Karpas-422 (cell line): ENCODE measurements around the gene KCTD6. TPM values are rescaled to one million over a fixed set of nuclear protein-coding genes. Genes with fewer than 3 reads are reported as not detected.

Experiments
- DNase-seq: peaks from one replicate; pipeline ENCODE4 v3.0.0-alpha.2; 2015
- H2AFZ ChIP-seq: fragments of 200-600 bp; sonication (generic); 2 replicates; pipeline ENCODE4 v1.6.1; 2014; ENCODE audit warnings: antibody characterized with exemption, low read length, mixed read lengths
- H3K27ac ChIP-seq: fragments of 200-600 bp; sonication (generic); 2 replicates; pipeline ENCODE4 v1.5.1; 2014; ENCODE audit warnings: mild to moderate bottlenecking, low read length, moderate library complexity
- H3K27me3 ChIP-seq: fragments of 200-600 bp; sonication (generic); 2 replicates; pipeline ENCODE4 v1.6.1; 2014; ENCODE audit warnings: low read length, mixed read lengths
- H3K36me3 ChIP-seq: fragments of 200-600 bp; sonication (generic); 2 replicates; pipeline ENCODE4 v1.6.1; 2014; ENCODE audit warnings: low read length, mixed read lengths; ENCODE audit not compliant: insufficient read depth
- H3K4me1 ChIP-seq: fragments of 200-600 bp; sonication (generic); 2 replicates; pipeline ENCODE4 v1.6.1; 2014; ENCODE audit warnings: mild to moderate bottlenecking, low read length, mixed read lengths
- H3K4me2 ChIP-seq: fragments of 200-600 bp; sonication (generic); 2 replicates; pipeline ENCODE4 v1.6.1; 2014; ENCODE audit warnings: low read length, low read depth, mild to moderate bottlenecking; ENCODE audit not compliant: poor library complexity, severe bottlenecking
- H3K4me3 ChIP-seq: fragments of 200-600 bp; sonication (generic); 2 replicates; pipeline ENCODE4 v1.5.1; 2014; ENCODE audit warnings: mild to moderate bottlenecking, antibody characterized with exemption, low read length, mixed read lengths
- H3K79me2 ChIP-seq: fragments of 200-600 bp; sonication (generic); 2 replicates; pipeline ENCODE4 v1.6.1; 2014; ENCODE audit warnings: mild to moderate bottlenecking, low read length, mixed read lengths
- H3K9ac ChIP-seq: fragments of 200-600 bp; sonication (generic); 2 replicates; pipeline ENCODE4 v1.6.0; 2014; ENCODE audit warnings: low read length
- H3K9me2 ChIP-seq: fragments of 200-600 bp; sonication (generic), shearing (Covaris generic); replicated peaks from 2 replicates; pipeline ENCODE4 v1.6.0; 2014; ENCODE audit warnings: mild to moderate bottlenecking, low read length, moderate library complexity; ENCODE audit not compliant: insufficient read depth
- H3K9me3 ChIP-seq: fragments of 300-700, 200-600 bp; sonication (generic); 2 replicates; pipeline ENCODE4 v1.6.1; 2014; ENCODE audit warnings: low read length, mixed read lengths
- H4K20me1 ChIP-seq: fragments of 200-600 bp; sonication (generic); 2 replicates; pipeline ENCODE4 v1.6.1; 2014; ENCODE audit warnings: mild to moderate bottlenecking, antibody characterized with exemption, low read length, low read depth; ENCODE audit not compliant: insufficient read depth
- total RNA-seq: library from RNA; depleted of rRNA; stranded (reverse); fragments of >200 nt; shearing (Covaris generic); gene quantifications from 2 replicates; pipeline ENCODE4 v1.2.3, GENCODE V29; 2014; ENCODE audit warnings: low replicate concordance

Gene KCTD6
- total RNA-seq, 1 experiment from 2014 or later, result 17.9 TPM

DNA sequence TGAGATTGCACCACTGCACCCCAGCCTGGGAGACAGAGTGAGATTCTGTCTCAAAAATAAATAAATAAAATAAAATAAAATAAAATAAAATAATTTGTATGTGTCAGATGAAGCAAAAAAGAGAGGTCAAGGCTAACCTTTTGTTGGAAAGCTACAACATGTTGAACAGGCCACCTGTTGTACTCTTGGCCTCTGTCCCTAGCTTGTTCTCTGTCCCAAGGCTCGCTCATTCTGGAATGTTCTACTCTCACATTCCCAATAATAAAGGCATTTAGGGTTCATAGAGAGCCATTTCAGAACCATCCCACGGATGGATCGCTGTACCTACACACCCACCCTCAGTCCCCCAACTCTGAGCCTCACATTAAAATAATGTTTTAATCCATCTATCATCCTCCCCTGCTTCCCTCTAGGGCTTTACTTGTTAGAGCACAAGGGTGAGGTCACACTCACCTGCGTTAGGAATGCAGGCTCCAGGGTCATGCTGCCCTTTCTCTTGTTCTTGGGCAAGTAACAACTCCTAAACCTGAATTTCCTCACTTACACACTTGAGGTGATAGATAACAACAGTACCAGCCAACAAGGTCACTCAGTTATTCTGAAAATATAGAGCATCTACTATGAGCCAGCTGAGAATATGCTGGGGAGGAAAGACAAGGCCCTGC lies 24.9 kb upstream of the KCTD6 start:
- no peaks in the 10 kb centered on the region for H4K20me1 ChIP-seq
- H3K9me2 ChIP-seq, result no peaks in the 10 kb centered on the region
- H3K27ac ChIP-seq, result no peak overlapping the region
- no peaks in the 10 kb centered on the region for H3K79me2 ChIP-seq
- no peaks in the 10 kb centered on the region for H3K9me3 ChIP-seq
- no peak overlapping the region for H3K4me3 ChIP-seq
- H3K9ac ChIP-seq, result no peak overlapping the region
- H3K27me3 ChIP-seq, result no peaks in the 10 kb centered on the region
- peaks cover 15% of the 10 kb centered on the region for H3K4me1 ChIP-seq
- H3K4me2 ChIP-seq, result no peak overlapping the region
- no peaks in the 10 kb centered on the region for H3K36me3 ChIP-seq
- H2AFZ ChIP-seq, result no peak overlapping the region
- DNase-seq, result no peak

DNA sequence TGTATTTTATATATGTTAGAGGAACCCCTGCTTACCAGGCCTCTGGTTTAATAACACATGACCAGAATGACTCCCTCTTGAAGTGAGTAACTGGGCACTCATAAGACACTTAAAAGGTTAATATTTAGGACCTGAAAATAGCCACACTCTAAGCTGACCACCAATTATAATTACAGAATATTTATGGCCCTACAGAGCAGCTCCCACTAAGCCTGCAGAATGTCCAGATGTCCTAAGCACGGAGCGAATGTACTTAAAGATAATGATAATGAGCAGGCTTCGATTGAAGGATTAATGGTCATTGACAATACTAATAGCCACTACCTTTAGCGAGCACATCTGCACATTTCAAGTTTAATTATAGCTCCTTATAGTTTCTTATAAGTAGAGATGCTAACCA lies 22.8 kb upstream of the KCTD6 start:
- Histone ChIP-seq H3K27ac (no peak overlapping the region), H3K27me3 (no peaks in the 10 kb centered on the region), H3K9me2 (no peaks in the 10 kb centered on the region), H3K36me3 (no peaks in the 10 kb centered on the region), H3K9ac (no peak overlapping the region), H3K4me3 (no peak overlapping the region), H3K4me2 (no peak overlapping the region), H3K4me1 (peaks cover 5% of the 10 kb centered on the region), H4K20me1 (no peaks in the 10 kb centered on the region), H2AFZ (no peak overlapping the region), H3K79me2 (no peaks in the 10 kb centered on the region), H3K9me3 (no peaks in the 10 kb centered on the region)
- DNase-seq, result no peak

DNA sequence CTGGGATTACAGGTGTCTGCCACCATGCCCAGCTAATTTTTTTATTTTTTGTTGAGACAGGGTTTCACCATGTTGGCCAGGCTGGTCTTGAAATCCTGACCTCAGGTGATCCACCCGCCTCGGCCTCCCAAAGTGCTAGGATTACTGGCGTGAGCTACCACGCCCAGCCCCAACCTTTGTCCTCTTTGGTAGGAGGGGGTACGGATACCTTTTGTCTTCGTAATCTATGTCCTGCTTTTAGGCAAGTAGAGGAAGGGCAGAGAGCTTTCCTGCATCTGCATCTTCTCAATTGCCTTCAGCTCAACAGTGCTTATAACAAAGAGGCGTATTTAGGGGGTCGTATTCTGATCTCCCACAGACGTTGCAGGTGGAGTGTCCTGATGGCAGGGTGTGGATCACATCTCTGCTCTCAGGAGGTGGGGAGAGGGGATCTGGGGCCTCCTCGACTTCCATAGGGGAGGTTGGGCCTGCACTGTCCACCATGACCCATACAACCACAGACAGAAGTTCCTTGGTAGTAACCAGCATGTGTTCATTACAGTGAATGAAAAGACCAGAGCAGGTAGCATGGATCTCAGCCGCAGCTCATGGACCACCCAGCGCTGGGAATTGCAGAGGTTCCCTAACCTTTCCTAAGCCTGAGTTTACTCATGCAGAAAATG lies 21.4 kb upstream of the KCTD6 start:
- H3K4me1 ChIP-seq, result peaks cover 15% of the 10 kb centered on the region
- no peaks in the 10 kb centered on the region for H3K27me3 ChIP-seq
- no peaks in the 10 kb centered on the region for H3K9me2 ChIP-seq
- DNase-seq, result no peak
- H3K36me3 ChIP-seq, result no peaks in the 10 kb centered on the region
- no peak overlapping the region for H3K4me3 ChIP-seq
- H4K20me1 ChIP-seq, result no peaks in the 10 kb centered on the region
- no peak overlapping the region for H3K9ac ChIP-seq
- no peak overlapping the region for H3K4me2 ChIP-seq
- no peaks in the 10 kb centered on the region for H3K9me3 ChIP-seq
- H3K27ac ChIP-seq, result no peak overlapping the region
- no peaks in the 10 kb centered on the region for H3K79me2 ChIP-seq
- no peak overlapping the region for H2AFZ ChIP-seq

DNA sequence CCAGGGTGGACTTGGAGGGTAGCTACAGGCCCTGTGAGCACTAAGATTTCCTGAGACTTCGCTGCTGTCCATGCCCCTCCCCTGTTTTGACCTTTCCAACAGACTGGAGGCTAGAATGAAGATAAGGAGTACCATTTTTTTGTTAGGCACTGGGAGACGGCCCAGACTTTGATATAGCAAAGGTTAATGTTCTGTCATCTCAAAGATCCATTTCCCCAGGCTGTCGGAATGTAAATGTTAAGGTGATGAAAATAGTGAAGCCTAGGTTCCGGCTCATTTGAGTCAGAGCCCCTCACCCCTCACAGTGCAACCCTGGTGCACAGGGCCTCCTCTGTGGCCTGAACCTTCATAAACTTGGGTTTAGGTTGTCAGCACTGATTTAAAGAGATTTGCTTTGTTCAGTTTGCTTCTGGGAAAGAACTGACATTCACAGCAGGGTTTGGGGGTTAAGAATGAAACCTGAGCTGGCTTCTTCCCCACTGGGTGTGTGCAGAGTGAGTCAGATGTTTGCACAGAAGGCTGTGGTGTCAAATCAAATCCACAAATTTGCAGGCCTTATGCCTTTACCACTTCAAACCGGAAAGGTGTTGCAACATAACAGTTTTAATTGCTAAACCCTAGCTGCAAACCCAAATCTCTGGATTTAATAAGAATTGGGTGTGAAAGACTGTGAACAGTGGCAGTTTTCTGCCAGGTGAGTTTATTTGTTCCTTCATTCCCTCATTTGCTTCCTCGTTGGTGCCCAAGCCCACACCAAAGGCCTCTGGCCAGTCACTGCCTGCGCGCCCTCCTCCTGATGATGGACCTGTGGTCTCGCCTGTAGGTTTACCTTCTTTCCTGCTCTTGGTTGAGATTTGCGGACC lies 20.6 kb upstream of the KCTD6 start:
- Histone ChIP-seq H3K79me2 (no peaks in the 10 kb centered on the region), H3K4me1 (peaks cover 20% of the 10 kb centered on the region), H2AFZ (no peak overlapping the region), H3K27me3 (no peaks in the 10 kb centered on the region), H3K9ac (no peak overlapping the region), H3K27ac (no peak overlapping the region), H4K20me1 (no peaks in the 10 kb centered on the region), H3K9me3 (no peaks in the 10 kb centered on the region), H3K36me3 (no peaks in the 10 kb centered on the region), H3K4me2 (no peak overlapping the region), H3K9me2 (no peaks in the 10 kb centered on the region), H3K4me3 (no peak overlapping the region)
- no peak for DNase-seq

DNA sequence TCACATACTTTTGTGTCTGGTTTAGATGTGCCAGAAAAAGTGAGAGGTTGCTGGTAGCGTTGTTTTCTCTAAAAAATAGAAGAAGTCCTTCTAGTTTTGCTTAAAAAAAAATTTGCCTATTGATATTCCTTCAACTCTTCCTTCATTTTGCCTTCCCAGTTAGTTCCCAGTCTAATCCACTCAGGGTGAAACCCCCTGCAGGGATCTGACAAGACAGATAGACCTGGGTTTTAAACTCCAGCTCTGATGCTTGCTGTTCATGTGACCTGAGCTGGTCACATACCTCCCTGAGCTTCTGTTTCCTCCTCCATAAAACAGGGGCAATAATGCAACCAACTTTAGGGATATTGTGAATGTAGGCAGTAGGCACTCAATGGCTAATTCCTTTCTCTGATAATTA lies 18.6 kb upstream of the KCTD6 start:
- H4K20me1 ChIP-seq, result no peaks in the 10 kb centered on the region
- no peaks in the 10 kb centered on the region for H3K79me2 ChIP-seq
- H2AFZ ChIP-seq, result no peak overlapping the region

DNA sequence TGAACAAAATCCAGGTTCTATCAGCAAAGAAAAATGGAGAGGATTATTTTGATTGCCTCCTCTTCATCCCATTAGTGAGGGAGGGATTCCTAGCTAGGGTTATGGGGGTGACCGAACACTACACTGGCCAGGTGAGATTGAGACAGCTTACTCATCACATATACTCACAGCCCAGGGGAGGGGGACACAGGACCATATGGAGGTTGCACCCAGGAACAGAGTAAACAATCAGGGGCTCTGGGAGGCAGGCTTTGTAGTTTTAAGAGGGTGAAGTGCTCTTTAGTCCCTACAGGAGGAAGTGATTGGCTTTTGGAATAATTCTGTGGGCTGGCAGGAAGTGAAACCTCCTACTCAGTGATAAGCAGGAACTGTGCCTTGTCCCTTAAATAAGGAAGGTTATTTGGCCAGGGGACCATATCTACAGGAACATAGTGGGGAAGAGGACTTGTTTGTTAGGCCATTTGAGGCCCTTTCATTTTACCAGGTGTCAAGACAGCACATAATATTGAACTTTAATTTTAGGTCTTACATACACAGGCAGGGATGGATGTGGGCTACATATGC lies 17.5 kb upstream of the KCTD6 start:
- H3K9me2 ChIP-seq, result no peaks in the 10 kb centered on the region
- H4K20me1 ChIP-seq, result no peaks in the 10 kb centered on the region
- no peaks in the 10 kb centered on the region for H3K36me3 ChIP-seq
- H3K4me3 ChIP-seq, result no peak overlapping the region; the same call in 1 of the 2 replicates
- DNase-seq, result peak; percentile 69
- peak overlapping the region; percentile 30 for H3K9ac ChIP-seq
- H3K4me2 ChIP-seq, result peak overlapping the region; percentile 61
- H3K9me3 ChIP-seq, result no peaks in the 10 kb centered on the region
- no peak overlapping the region for H3K27ac ChIP-seq
- no peak overlapping the region for H2AFZ ChIP-seq
- H3K79me2 ChIP-seq, result no peaks in the 10 kb centered on the region
- H3K4me1 ChIP-seq, result peaks cover 20% of the 10 kb centered on the region
- H3K27me3 ChIP-seq, result no peaks in the 10 kb centered on the region

More for the DNA sequence above, 18.6 kb upstream of the KCTD6 start:
- no peaks in the 10 kb centered on the region for H3K27me3 ChIP-seq
- no peak for DNase-seq
- no peak overlapping the region for H3K4me2 ChIP-seq
- peaks cover 20% of the 10 kb centered on the region for H3K4me1 ChIP-seq
- H3K9me2 ChIP-seq, result no peaks in the 10 kb centered on the region
- H3K9ac ChIP-seq, result no peak overlapping the region
- no peak overlapping the region for H3K27ac ChIP-seq
- no peak overlapping the region for H3K4me3 ChIP-seq
- H3K36me3 ChIP-seq, result no peaks in the 10 kb centered on the region
- H3K9me3 ChIP-seq, result no peaks in the 10 kb centered on the region

DNA sequence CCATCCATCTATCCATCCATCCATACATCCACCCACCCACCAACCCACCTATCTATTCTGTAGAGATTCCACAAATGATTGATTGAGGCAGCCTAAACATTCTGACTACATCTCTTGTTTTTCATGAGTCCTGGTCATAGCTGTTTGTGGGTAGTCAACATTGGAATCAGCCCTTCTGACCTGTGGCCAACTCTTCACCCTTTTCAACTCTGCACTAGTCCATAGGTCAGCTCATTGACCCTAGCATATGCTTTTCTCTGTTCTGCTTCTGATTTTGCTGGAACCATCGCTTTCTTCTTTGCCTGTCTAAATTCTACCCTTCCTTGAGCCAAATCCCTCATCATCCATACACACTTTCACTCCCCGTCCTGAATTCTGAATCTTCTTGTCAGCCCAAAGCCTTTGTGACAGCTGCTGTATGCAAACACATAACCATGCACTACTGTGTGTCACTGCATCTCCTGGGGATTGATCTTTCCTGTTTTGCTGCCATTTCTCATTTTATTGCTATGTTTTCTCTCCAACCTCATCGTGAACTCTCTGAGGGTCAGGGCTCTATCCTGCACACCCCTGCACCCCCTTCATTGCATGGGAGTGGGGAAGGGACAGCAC lies 16.8 kb upstream of the KCTD6 start:
- Histone ChIP-seq H4K20me1 (no peaks in the 10 kb centered on the region), H3K79me2 (no peaks in the 10 kb centered on the region), H3K27ac (no peak overlapping the region), H3K4me2 (peak overlapping the region; percentile 61), H3K9me2 (no peaks in the 10 kb centered on the region), H3K4me3 (peak overlapping the region; percentile 31; the same call in 1 of the 2 replicates), H3K27me3 (no peaks in the 10 kb centered on the region), H3K9me3 (no peaks in the 10 kb centered on the region), H3K36me3 (no peaks in the 10 kb centered on the region), H3K4me1 (peaks cover 20% of the 10 kb centered on the region), H2AFZ (peak overlapping the region; percentile 51; the same call in 1 of the 2 replicates), H3K9ac (peak overlapping the region; percentile 30)
- DNase-seq, result peak; percentile 65
